ENCODE data around the gene RALBP1.
"Not testable (repeated sequence)": the region's sequence is repeated elsewhere in the genome, so short reads cannot be mapped to it uniquely, and the experiment has no call there.

Gene RALBP1

DNA sequence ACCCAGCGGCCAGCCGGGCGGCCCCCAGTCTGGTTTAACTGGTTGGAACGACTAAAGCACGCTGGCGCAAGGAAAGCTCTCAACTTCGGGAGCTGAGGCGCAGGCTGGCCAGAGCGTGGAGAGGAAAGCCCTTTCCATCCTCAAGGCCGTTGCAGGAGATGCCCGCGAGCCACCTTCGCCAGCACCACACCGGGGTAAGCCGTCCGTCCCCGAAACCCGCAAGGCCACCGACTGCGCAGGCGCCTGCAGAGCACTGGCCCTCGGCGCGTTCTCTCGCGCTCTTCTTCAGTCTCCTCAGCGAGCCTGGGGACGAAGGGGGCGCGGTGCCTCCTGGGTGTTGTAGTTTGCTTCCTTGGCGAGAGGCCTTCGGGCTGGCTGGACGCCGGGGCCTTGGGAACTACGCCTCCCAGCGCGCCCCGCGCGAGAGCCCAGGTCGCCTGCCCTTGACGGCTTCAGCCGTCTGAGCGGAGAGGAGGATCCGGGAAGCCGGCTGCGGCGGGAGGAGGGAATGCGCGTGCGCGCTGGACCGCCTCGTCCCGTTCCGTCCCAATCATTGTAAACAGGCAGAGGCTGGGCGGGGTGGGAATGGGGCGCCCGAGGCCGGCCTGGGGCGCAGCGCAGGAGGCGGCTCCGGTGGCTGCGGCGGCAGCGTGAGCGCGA, at the start of gene RALBP1:
Gene RALBP1 (plus strand): TSS at position 531 of the 660 bp plus-strand sequence. CDS start 37,533 bp downstream, outside the sequence.
- DNase-seq (ENCODE audit: extremely low read depth in 1 of 2, low read depth in 1 of 2), result peak; percentile 99

DNA sequence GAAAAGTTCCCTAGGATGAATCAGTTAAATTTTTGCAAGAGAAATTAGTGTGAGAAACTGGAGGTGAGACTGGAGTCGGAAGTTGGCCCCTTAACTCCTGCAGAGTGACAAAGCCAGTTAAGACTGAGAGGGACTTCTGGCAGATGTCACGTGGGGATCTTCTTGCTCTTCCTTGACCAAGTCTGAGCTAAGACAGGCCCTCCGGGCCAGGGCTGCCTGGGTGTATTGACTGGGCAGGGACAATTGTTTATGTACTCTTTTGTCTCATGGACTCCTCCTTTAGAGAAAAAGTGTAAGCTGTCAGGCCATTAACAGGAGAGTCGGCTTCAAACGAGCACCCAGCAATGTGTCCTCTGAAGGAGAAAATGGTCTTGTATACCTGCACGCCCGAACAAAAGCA, 48.6 kb upstream of the RALBP1 start:
- DNase-seq (ENCODE audit: extremely low read depth in 1 of 2, low read depth in 1 of 2), result no peak

DNA sequence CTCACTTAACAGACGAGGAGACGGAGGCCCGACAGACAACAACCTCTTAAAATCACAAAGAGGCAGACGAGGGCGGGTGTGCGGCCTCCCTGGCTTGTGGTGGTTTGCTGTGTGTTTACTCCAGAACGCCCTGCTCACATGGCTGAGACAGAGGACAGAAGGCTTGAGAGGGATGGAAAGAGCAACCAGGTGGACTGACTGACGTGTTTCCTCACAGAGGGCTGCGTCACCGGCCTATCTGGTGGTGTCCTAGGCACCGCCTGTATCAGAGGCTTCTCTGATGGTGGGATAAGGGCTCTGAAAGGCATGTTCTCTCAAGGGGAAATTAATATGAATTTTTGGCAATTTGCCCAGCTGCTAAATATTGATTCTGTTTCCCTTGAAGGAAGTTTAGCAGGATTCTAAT, 47.0 kb upstream of the RALBP1 start:
- no peak for DNase-seq (ENCODE audit: extremely low read depth in 1 of 2, low read depth in 1 of 2)

DNA sequence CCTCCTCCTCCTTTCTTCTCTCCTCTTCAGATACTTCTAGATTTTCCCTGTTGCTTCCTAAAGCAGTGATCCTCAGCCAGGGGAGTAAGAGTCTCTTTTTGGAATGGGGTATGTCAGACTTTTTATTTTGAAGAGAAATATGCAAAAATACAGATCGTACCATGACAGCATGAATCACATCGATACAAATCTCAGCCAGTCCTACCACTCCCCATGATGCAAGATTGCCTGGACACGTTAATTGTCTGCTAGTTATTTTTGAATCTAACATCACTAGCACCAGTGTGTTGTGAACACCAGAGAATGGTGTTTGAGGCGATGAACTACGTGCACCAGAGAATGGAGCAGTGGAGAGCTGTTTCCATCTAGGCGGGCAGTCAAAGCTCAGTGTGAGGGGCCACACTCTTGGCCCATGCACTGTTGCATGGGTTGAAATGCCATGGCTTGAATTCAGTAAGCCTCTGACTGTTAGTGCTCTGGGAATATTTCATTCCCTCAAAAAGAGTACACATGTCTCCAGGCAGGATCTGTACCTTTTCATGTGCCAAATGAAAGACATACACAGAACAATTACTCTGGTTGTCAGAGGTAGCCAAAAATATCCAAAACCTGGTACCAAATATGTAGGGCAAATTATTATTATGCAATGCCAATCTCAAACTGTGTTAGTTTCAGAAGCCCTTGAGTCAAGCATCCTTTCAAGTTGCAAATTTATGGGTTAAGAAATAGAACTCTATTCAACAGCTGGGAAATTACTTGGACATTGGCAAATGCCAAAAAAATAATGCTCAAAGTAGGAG, 46.3 kb upstream of the RALBP1 start:
- no peak for DNase-seq (ENCODE audit: extremely low read depth in 1 of 2, low read depth in 1 of 2)

DNA sequence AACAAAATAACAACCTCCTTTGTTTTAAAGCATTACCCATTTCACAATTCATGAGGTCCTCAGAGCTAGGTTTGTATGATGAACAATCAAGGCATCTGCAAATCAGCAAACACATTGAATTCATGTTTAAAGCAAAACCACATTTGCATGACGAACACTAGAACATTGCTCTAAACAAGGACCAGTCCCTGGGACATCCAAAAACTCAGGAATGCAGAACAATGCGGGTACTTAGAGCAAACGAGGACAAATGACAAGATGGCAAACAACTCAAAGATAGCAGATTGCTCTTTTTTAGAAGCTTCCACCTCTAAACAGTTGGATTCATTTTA, 45.7 kb upstream of the RALBP1 start:
- no peak for DNase-seq (ENCODE audit: extremely low read depth in 1 of 2, low read depth in 1 of 2)

DNA sequence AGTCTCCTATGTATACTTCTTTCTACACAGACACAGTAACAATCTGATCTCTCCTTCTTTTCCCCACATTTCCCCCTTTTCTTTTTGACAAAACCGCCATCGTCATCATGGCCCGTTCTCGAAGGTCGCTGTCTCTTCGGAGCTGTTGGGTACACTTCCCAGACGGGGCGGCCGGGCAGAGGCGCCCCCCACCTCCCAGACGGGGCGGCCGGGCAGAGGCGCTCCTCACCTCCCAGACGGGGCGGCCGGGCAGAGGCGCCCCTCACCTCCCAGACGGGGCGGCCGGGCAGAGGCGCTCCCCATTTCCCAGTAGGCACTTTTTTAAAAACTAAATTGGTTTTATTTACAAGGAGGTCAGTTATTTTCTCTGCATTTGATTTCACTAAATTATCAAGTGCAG, 45.0 kb upstream of the RALBP1 start:
- not testable (repeated sequence) for DNase-seq (ENCODE audit: extremely low read depth in 1 of 2, low read depth in 1 of 2)

DNA sequence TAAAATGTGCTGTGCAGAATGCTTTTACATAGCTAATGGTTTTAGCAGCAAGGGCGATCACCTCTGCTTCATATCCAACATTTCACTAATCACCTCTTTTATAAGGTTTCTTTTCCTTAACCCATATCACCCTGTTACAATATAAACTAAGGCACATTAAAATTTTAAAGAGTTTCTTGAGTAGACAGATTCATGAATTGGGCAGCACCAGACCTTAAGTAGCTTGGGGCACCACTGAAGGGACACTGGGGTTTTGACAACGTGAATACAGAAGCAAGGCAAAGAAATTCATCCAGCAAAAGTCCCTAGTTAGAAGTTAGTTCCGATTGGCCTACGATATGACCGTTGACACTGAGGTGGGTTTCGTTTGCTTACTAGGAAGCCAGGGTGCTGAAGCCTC, 44.0 kb upstream of the RALBP1 start:
- no peak for DNase-seq (ENCODE audit: extremely low read depth in 1 of 2, low read depth in 1 of 2)

DNA sequence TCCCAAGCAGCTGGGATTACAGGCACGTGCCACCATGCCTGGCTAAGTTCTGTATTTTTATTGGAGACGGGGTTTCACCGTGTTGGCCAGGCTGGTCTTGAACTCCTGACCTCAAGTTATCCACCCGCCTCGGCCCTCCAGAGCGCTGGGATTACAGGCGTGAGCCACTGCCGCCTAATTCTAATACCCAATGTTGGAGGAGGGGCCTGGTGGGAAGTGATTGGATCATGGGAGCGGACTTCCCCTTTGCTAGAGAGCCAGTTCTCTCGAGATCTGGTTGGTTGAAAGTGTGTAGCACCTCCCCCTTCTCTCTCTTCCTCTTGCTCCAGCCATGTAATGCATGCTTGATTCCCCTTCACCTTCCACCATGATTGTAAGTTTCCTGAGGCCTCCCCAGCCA, 42.2 kb upstream of the RALBP1 start:
- DNase-seq (ENCODE audit: extremely low read depth in 1 of 2, low read depth in 1 of 2), result not testable (repeated sequence)

DNA sequence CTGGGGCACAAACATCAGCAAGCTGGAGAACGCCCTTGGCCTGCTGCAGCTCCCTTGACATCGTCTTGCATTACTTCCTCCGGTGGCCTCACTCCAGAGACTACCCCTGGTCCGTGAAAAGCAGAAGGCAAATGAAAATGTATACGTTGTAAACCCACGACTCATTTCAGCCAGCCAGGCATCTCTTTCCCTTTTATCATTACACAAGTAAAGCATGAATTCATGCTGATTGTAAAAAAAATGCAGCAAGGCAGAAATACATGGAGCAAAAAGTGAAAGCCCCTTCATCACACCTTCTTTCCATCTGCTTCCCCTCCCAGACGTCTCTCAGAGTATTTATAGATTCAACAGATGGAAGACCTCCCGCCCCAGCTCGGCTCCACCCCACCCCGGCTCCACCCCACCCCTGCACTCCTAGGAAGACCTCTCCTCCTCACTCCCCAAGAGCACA, 41.6 kb upstream of the RALBP1 start:
- no peak for DNase-seq (ENCODE audit: extremely low read depth in 1 of 2, low read depth in 1 of 2)

DNA sequence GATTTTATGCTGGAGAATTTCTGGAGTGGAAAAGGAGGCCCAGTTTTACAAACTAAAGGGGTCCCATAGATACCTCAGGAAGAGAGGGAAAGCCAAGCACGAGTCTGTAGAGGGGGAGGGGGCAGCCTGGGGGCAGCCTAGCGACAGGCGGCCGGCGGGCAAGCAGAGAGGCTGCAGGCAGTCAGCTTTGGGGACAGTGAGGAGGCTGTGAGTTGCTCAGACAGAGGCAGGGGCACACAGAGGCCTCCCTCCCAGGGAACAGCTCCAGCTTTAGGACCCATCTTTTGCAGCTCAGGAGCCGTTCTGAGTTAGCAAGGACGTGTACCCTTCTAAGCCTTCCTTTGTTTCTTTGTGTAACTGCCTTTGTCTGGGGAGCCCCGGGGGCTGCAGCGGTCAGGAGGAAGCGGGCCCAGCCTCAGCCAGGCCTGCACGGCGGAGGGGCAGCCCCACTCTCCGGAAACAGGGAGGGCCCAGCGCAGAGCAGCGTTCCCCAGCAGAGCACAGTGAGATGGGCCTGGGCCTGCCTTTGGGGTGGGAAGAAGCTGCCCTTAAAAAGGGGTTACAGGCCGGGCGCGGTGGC, 41.1 kb upstream of the RALBP1 start:
- DNase-seq (ENCODE audit: extremely low read depth in 1 of 2, low read depth in 1 of 2), result no peak

DNA sequence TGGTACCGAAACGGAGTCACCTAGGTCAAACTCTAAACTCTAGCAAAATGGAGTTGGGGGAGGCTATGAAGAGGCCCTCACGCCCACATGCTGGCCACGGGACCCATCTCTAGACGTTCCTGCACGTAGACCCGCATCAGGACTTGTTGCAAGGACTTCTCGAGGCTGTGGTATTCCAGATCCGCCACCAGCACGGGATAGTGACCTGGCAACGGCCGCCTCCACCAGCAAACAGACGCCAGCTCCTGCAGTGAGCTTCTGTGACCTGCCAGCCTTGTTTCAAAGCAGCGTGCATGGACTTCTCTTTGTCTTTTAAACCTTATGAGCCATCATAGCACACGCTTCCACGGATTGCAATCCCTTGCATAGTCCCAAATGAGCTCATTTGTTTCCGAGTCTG, 40.3 kb upstream of the RALBP1 start:
- DNase-seq (ENCODE audit: extremely low read depth in 1 of 2, low read depth in 1 of 2), result no peak

DNA sequence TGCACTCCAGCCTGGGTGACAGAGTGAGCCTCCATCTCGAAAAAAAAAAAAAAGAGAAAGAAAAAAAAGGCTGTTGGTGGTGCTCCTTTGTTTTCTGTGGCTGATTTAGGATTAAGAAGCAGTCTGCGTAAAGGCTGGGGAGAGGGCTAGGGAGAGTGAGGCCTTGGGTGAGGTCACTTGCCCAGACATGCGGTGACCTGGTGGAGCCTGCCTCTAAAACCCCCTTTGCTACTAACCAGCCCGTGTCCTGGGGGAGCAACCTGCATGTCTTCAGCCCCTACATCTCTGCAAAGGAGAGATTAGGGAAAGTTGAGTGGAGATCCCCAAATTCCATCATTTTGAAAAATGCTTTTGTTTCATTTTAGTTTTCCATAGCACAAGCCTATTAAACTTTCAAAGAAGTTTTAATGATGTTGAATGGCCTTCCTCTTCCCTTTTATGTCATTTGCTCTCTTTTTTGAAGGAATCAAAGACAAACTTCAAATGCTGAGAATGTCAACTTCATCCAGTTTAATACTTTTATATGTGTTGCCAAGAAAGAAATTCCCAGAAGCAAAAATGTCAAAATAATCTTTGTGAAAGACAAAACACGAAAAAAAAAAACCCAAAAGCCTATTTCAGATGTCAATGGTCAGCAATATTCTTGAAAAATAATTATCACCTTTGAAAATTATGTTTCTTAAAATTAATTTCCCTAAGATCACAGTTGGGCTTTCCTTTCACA, 38.9 kb upstream of the RALBP1 start:
- DNase-seq (ENCODE audit: extremely low read depth in 1 of 2, low read depth in 1 of 2), result no peak

DNA sequence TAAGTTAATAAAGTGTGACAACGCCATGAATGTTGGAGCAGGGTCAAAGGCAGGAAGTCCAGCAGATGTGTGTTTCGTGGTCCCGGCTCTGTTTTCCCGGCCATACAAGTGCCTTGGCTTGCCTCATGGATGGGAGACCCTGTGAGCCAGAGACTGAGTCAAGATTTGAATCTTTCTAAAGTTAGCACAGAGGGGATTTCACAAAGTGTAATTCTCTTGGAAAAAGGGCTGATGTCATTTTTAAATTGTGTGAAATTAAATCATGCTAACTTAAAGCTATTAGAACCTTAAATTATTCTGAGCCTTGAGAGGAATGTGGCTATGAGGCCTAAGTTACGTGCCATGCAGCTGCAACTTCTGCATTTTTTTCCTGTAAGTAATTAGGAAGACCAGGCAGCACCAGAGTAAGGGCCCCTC, 38.3 kb upstream of the RALBP1 start:
- DNase-seq (ENCODE audit: extremely low read depth in 1 of 2, low read depth in 1 of 2), result no peak

DNA sequence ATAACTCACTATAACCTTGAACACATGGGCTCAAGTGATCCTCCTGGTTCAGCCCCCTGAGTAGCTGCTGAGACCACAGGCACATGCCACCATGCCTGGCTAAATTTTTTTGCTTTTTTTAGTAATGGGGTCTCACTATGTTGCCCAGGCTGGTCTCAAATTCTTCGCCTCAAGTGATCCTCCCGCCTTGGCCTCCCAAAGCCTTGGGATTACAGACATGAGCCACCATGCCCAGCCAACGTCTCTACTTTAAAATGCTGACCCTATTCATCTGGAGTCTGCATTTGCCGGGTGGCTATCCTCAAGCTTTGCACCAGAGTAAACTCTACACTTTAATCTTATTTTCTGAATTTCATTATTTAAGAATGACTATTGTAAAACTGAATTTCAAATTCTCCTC, 37.6 kb upstream of the RALBP1 start:
- DNase-seq (ENCODE audit: extremely low read depth in 1 of 2, low read depth in 1 of 2), result no peak

DNA sequence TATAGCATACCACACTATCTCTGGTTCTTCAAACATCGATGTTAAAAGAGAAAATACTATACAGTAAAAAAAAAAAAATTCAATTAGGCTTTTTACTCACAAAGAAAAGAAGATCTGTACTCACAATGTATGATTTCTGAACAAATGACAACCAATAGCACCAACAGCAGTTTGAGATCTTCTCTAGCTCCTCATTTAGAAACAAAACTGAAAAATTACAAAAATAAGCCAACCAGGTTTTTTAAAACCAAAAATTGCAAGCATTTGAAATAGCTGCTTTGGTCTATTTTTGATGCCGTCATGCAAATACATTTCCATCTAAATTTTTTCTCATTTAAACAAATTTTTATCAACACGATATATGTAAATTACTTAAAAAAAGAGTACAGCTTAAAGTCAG, 34.3 kb upstream of the RALBP1 start:
- no peak for DNase-seq (ENCODE audit: extremely low read depth in 1 of 2, low read depth in 1 of 2)

DNA sequence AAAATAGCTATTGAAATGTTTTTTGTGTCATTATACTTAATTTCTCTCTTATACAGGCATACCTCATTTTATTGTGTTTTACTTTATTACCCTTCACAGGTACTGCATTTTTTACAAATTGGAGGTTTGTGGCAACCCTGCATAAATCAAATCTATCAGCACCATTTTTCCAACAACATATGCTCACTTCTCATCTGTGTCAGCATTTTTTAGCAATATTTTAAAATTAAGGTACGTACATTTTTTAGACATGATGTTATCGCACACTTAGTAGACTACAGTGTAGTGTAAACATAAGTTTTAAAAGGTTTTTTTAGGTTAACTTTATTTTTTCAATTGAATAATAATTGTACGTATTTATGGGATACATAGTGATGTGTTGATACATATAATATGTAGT, 30.8 kb upstream of the RALBP1 start:
- no peak for DNase-seq (ENCODE audit: extremely low read depth in 1 of 2, low read depth in 1 of 2)

DNA sequence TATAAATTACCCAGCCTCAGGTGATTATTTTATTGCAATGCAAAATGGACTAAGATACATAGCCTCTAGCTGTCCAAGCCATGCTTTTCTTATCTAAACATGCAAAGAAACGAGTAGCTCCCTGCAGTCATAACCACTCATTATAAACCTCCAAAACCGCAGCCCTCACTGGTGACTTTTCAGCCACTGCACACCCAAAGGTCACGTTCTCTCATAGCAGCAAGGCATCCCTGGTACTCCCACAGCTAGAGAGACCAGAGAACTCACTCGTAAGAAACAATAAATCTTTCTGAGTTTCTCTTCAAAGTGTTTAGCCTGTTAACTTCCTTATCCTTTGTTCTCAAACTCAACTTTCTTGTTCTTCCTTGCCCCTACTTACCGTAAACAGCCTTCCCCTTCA, 28.5 kb upstream of the RALBP1 start:
- no peak for DNase-seq (ENCODE audit: extremely low read depth in 1 of 2, low read depth in 1 of 2)

DNA sequence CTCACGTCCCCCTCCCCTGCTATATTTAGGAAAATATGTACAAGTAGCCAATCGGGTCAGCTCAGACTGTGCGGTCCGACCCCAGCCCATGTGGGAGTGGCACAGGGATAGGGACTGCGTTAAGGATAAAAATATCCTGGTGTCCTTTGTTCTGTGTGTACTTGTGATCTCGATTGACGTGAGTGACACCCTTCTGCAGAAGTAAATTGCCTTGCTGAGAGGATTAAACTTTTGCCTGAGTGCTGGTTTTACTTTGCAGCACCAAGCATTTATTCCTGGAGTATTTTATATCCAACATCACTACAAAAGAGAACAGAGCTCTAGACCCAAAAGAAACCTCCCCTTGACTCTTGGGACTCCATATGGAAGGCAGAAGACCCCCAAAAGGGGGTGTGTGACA, 28.0 kb upstream of the RALBP1 start:
- DNase-seq (ENCODE audit: extremely low read depth in 1 of 2, low read depth in 1 of 2), result no peak

DNA sequence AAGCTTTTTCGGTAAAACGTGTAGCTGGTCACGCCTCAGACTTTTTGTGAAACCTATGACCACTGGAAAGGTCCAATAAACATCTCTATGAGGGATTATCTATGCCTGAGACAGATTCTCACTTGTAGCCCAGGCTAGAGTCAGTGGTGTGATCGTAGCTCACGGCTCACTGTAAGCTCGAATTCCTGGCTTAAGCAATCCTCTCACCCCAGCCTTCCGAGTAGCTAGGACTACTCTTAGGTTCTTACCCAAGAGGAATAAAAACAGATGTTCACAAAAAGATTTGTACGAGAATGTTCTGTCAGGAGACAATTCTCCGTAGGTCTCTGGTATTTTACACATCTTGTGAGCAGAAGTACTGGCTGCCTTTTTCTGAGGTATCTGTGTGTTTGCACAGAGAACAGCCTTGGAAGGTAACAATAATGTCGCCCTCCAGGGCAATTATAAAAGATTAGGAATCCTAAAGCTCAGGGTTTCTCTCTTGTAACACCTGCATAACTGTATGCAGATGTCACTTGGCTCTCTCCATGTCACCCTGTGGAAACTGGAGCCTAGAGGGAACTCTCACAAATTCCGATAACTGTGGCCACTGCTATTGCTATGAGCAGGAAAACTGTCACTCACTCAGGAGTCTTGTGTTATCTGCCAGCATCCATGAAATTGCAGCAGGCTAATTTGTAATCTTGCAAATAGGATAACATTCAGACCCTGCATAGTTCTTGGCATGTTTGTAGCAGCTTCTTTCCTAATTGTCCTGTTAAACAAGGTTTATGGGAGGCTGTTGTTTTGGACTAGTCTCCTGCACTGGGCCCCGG, 25.5 kb upstream of the RALBP1 start:
- DNase-seq (ENCODE audit: extremely low read depth in 1 of 2, low read depth in 1 of 2), result no peak

DNA sequence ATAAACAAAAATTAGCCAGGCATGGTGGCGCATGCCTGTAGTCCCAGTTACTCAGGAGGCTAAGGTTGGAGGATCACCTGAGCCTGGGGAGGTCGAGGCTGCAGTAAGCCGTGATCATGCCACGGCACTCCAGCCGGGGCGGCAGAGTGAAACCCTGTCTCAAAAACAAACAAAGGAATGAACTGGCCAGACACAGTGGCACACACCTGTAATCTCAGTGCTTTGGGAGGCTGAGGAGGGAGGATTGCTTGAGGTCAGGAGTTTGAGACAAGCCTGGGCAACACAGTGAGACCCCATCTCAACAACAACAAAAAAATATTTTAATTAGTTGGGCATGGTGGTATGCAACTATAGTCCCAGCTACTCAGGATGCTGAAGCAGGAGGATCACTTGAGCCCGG, 24.4 kb upstream of the RALBP1 start:
- not testable (repeated sequence) for DNase-seq (ENCODE audit: extremely low read depth in 1 of 2, low read depth in 1 of 2)

DNA sequence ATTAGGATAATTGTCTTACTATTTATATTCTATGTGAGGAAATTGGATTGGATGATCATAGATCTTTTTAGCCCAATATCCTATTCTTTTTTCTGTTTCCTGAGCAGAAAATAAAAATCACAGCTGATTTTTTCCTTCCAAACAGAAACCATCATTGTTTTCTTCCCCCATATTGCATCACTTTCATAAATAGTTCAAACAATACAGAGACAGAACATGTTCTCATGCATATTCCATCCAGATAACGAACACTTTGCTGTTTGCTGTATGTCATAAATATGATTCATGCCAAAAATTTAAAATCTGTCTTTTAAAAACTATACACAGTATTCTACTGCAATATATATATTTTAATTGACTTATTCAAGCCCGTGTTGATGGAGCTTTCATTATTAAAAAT, 22.0 kb upstream of the RALBP1 start:
- DNase-seq (ENCODE audit: extremely low read depth in 1 of 2, low read depth in 1 of 2), result no peak

Data from stimulated activated CD8-positive, alpha-beta memory T cell treated with anti-CD3 and anti-CD28 coated beads, Interleukin-7, amount 100 ng/mL, for 48 hours (primary cell).